Gastrocnemius medialis (tissue), 4 donors: Measurements from ENCODE around the gene ZNF366. TPM values are rescaled to one million over a fixed set of nuclear protein-coding genes. Genes with fewer than 3 reads are reported as not detected.

Source experiments
- ATAC-seq, 2 donors: fragments of 150-250 bp; one replicate each; pipeline ENCODE4 v1.9.1; 2016
- DNase-seq, 2 donors: peaks; one replicate each; pipeline ENCODE4 v3.0.0-alpha.2; 2019
- H3K27ac ChIP-seq, 4 donors: fragments of 200-600 bp; sonication (generic); 1 replicate in 1 of 4; 2 replicates in 3 of 4; pipeline ENCODE4 v1.5.1; 2016 to 2018; ENCODE audit warnings: mild to moderate bottlenecking in 2 of 4, moderate library complexity in 1 of 4
- H3K27me3 ChIP-seq, 3 donors: fragments of 200-600 bp; sonication (generic) in 2 of 3; 1 replicate in 1 of 3; 2 replicates in 2 of 3; pipeline versions ENCODE4 v1.5.1 to v1.6.0; 2016 to 2019; ENCODE audit warnings: mild to moderate bottlenecking in 1 of 3, moderate library complexity in 1 of 3
- H3K36me3 ChIP-seq, 2 donors: fragments of 200-600 bp; sonication (generic) in 1 of 2; one replicate each; pipeline ENCODE4 v1.5.1; 2017 to 2018
- H3K4me1 ChIP-seq, 2 donors: fragments of 200-600 bp; sonication (generic) in 1 of 2; one replicate each; pipeline ENCODE4 v1.5.1; 2016 to 2017; ENCODE audit warnings: mild to moderate bottlenecking in 2 of 2
- H3K4me3 ChIP-seq, 4 donors: fragments of 200-600 bp; sonication (generic) in 3 of 4; 1 replicate in 1 of 4; 2 replicates in 3 of 4; pipeline ENCODE4 v1.5.1; 2016 to 2019; ENCODE audit warnings: mild to moderate bottlenecking in 2 of 4
- H3K9me3 ChIP-seq, 3 donors: fragments of 200-600 bp; sonication (generic) in 2 of 3; 1 replicate in 1 of 3; 2 replicates in 2 of 3; pipeline ENCODE4 v1.5.1; 2016 to 2019
- CTCF ChIP-seq, 5 experiments: fragments of 450-650 bp in 3 of 5; fragments of 200-600 bp in 2 of 5; sonication (generic) in 2 of 5; IDR thresholded peaks in 4 of 5; conservative IDR thresholded peaks in 1 of 5; 1 replicate in 4 of 5; 2 replicates in 1 of 5; pipeline ENCODE4 v1.5.1; 2016 to 2019; ENCODE audit warnings: antibody characterized with exemption in 5 of 5, mild to moderate bottlenecking in 3 of 5, moderate library complexity in 3 of 5
- POLR2A ChIP-seq, 2 donors: fragments of 450-650 bp; IDR thresholded peaks; one replicate each; pipeline ENCODE4 v1.6.1; 2017; ENCODE audit warnings: antibody characterized with exemption in 2 of 2, mild to moderate bottlenecking in 2 of 2, moderate library complexity in 2 of 2
- in situ Hi-C, 4 donors: fragments of 200-750 bp; cut with MboI; loops; one replicate each; pipeline versions ENCODE4 v1.15.0 to v1.8.0; 2017; ENCODE audit warnings: low sequenced_read_pairs in 4 of 4
- intact Hi-C: fragments of 100-400 bp; cut with DNase I; formaldehyde crosslinking; loops from one replicate; pipeline ENCODE4 v1.15.1; 2023; ENCODE audit warnings: low total_unique reads
- total RNA-seq, 4 donors: library from RNA; depleted of rRNA; stranded (reverse); fragments of >200 nt; gene quantifications; one replicate each; pipeline versions ENCODE4 v1.1.0 to v1.2.3, GENCODE V29; 2016

The ZNF366 gene
- total RNA-seq, 4 donors from 2014 or later, result 2.0 to 5.8 (median 3.0) TPM

GRCh38 chr5:72402381-72402890 is 104.8 kb downstream of the ZNF366 start:
- no peak overlapping the region for H3K4me3 ChIP-seq
- DNase-seq, result no peak
- H3K27me3 ChIP-seq, result no peaks in the 10 kb centered on the region
- H3K4me1 ChIP-seq, result peaks cover 8 to 10% of the 10 kb centered on the region in 2 donors
- H3K9me3 ChIP-seq, result no peaks in the 10 kb centered on the region
- H3K36me3 ChIP-seq, result no peaks in the 10 kb centered on the region
- ATAC-seq, result peak; percentile 57 to 65
- intact Hi-C loops (no loop called here), in situ Hi-C loops (loop anchor here in 1 of 4 donors (10.0 kb wide), 1 partner anchor 52 kb away; no protein-coding TSS in a partner anchor)
- H3K27ac ChIP-seq, result peak overlapping the region; percentile 42 to 68 (median 54)
- no peak for TF ChIP-seq POLR2A (IDR thresholded peaks at IDR 0.05)
- TF ChIP-seq CTCF (IDR thresholded peaks at IDR 0.05 in 4 of 5, conservative IDR thresholded peaks at IDR 0.05 in 1 of 5), result no peak

- no peak overlapping the region for H3K27ac ChIP-seq
- H3K36me3 ChIP-seq, result no peaks in the 10 kb centered on the region
- no peak overlapping the region for H3K4me3 ChIP-seq
- DNase-seq (no peak), ATAC-seq (no peak)
- no peaks in the 10 kb centered on the region for H3K9me3 ChIP-seq
- no peaks in the 10 kb centered on the region for H3K27me3 ChIP-seq
- in situ Hi-C loops (loop anchor here in 1 of 4 donors (10.0 kb wide), 1 partner anchor 54 kb away; no protein-coding TSS in a partner anchor), intact Hi-C loops (no loop called here)
- TF ChIP-seq CTCF (IDR thresholded peaks at IDR 0.05 in 4 of 5, conservative IDR thresholded peaks at IDR 0.05 in 1 of 5), result no peak
- TF ChIP-seq POLR2A (IDR thresholded peaks at IDR 0.05), result no peak
- H3K4me1 ChIP-seq, result peaks cover 8 to 10% of the 10 kb centered on the region in 2 donors
Observed at GRCh38 chr5:72400950-72401349, 106.3 kb downstream of the ZNF366 start.

GRCh38 chr5:72397836-72398235 is 109.4 kb downstream of the ZNF366 start:
- Histone ChIP-seq H3K4me3 (no peak overlapping the region), H3K4me1 (peaks cover 12 to 16% of the 10 kb centered on the region in 2 donors), H3K27ac (no peak overlapping the region), H3K9me3 (no peaks in the 10 kb centered on the region), H3K36me3 (no peaks in the 10 kb centered on the region), H3K27me3 (no peaks in the 10 kb centered on the region)
- in situ Hi-C loops, result no loop called here
- TF ChIP-seq CTCF (IDR thresholded peaks at IDR 0.05 in 4 of 5, conservative IDR thresholded peaks at IDR 0.05 in 1 of 5), result no peak
- no peak for TF ChIP-seq POLR2A (IDR thresholded peaks at IDR 0.05)
- intact Hi-C loops, result no loop called here
- DNase-seq (no peak), ATAC-seq (no peak)

GRCh38 chr5:72394688-72395087 is 112.5 kb downstream of the ZNF366 start:
- H3K4me1 ChIP-seq, result peaks cover 26 to 28% of the 10 kb centered on the region in 2 donors
- in situ Hi-C loops, result no loop called here
- no peaks in the 10 kb centered on the region for H3K27me3 ChIP-seq

More at GRCh38 chr5:72394688-72395087, 112.5 kb downstream of the ZNF366 start:
- H3K27ac ChIP-seq, result no peak overlapping the region
- no peak overlapping the region for H3K4me3 ChIP-seq
- DNase-seq (no peak), ATAC-seq (no peak)
- intact Hi-C loops, result loop anchor here (5.0 kb wide), 1 partner anchor 113 kb away; the partner anchor contains the start of gene ZNF366
- H3K9me3 ChIP-seq, result no peaks in the 10 kb centered on the region
- no peaks in the 10 kb centered on the region for H3K36me3 ChIP-seq
- TF ChIP-seq POLR2A (IDR thresholded peaks at IDR 0.05) (no peak), CTCF (IDR thresholded peaks at IDR 0.05 in 4 of 5, conservative IDR thresholded peaks at IDR 0.05 in 1 of 5) (peak in 2 of 5 experiments; percentile 12 to 33)
